HEK293 (cell line): ENCODE results near the gene HOXB9.

ENCODE experiments used
- CTCF ChIA-PET: fragments of 350-600 bp; formaldehyde crosslinking; extraction: SDS; loops from one replicate; lab custom pipeline; 2021; ENCODE audit warnings: antibody characterized with exemption; lab: Yijun Ruan, JAX
- POLR2A ChIA-PET: fragments of 300-600 bp; formaldehyde crosslinking; extraction: SDS; loops from one replicate; lab custom pipeline; 2020; ENCODE audit warnings: antibody characterized with exemption, inconsistent platforms; lab: Yijun Ruan, JAX
- H3K27ac ChIP-seq: fragments of 200-500 bp; sonication (Bioruptor generic); 2 replicates; pipeline ENCODE4 v1.5.1; 2014; ENCODE audit warnings: low read depth, low read length, control low read depth, inconsistent platforms; ENCODE audit errors: extremely low read depth
- H3K36me3 ChIP-seq, 2 experiments: fragments of 200-500 bp in 1 of 2; sonication (Bioruptor generic) in 1 of 2; 1 replicate in 1 of 2; 2 replicates in 1 of 2; pipeline ENCODE4 v1.5.1; 2014 to 2017; ENCODE audit warnings: inconsistent platforms in 2 of 2, low read length in 2 of 2; ENCODE audit not compliant: control insufficient read depth in 2 of 2, insufficient read depth in 1 of 2
- H3K4me1 ChIP-seq: fragments of 200-500 bp; sonication (Bioruptor generic); 2 replicates; pipeline ENCODE4 v1.5.1; 2014; ENCODE audit warnings: mild to moderate bottlenecking, low read length, inconsistent platforms; ENCODE audit not compliant: control insufficient read depth, insufficient read depth
- H3K4me3 ChIP-seq: 2 replicates; pipeline ENCODE4 v1.5.1; 2011; ENCODE audit warnings: low read depth, mild to moderate bottlenecking, control low read depth, low read length, moderate library complexity
- H3K9me3 ChIP-seq: fragments of 200-500 bp; sonication (Bioruptor generic); 2 replicates; pipeline ENCODE4 v1.5.1; 2014; ENCODE audit warnings: low read depth, low read length, inconsistent platforms; ENCODE audit not compliant: control insufficient read depth, insufficient read depth
- BCL11A ChIP-seq: fragments of 450-650 bp; formaldehyde crosslinking; IDR thresholded peaks from 2 replicates; pipeline ENCODE4 v1.5.1; 2016; ENCODE audit warnings: low read depth, missing biosample characterization, missing genetic modification characterization
- KLF8 ChIP-seq: fragments of 450-650 bp; formaldehyde crosslinking; IDR thresholded peaks from 2 replicates; pipeline ENCODE4 v1.5.1; 2016; ENCODE audit warnings: missing biosample characterization, missing genetic modification characterization
- MZF1 ChIP-seq: fragments of 450-650 bp; formaldehyde crosslinking; IDR thresholded peaks from 2 replicates; pipeline ENCODE4 v1.5.1; 2017; ENCODE audit warnings: missing biosample characterization, missing genetic modification characterization, borderline replicate concordance
- SCRT2 ChIP-seq: fragments of 450-650 bp; formaldehyde crosslinking; IDR thresholded peaks from 2 replicates; pipeline ENCODE4 v1.5.1; 2016; ENCODE audit warnings: missing biosample characterization, missing genetic modification characterization
- SP2 ChIP-seq: fragments of 450-650 bp; formaldehyde crosslinking; IDR thresholded peaks from 2 replicates; pipeline ENCODE4 v1.5.1; 2016; ENCODE audit warnings: missing biosample characterization, missing genetic modification characterization
- ZNF2 ChIP-seq: fragments of 450-650 bp; formaldehyde crosslinking; IDR thresholded peaks from 2 replicates; pipeline ENCODE4 v1.5.1; 2016; ENCODE audit warnings: missing biosample characterization, missing genetic modification characterization
- ZNF223 ChIP-seq: fragments of 450-650 bp; formaldehyde crosslinking; IDR thresholded peaks from 2 replicates; pipeline ENCODE4 v1.5.1; 2016; ENCODE audit warnings: missing biosample characterization, missing genetic modification characterization
- ZNF366 ChIP-seq: fragments of 450-650 bp; formaldehyde crosslinking; conservative IDR thresholded peaks from 2 replicates; pipeline ENCODE4 v1.5.1; 2016; ENCODE audit warnings: missing biosample characterization, missing genetic modification characterization
- ZNF394 ChIP-seq: fragments of 450-650 bp; formaldehyde crosslinking; IDR thresholded peaks from 2 replicates; pipeline ENCODE4 v1.5.1; 2016; ENCODE audit warnings: missing biosample characterization, missing genetic modification characterization, mild to moderate bottlenecking, moderate library complexity, borderline replicate concordance
- ZNF416 ChIP-seq: fragments of 450-650 bp; formaldehyde crosslinking; IDR thresholded peaks from 2 replicates; pipeline ENCODE4 v1.5.1; 2016; ENCODE audit warnings: missing biosample characterization, missing genetic modification characterization
- ZNF677 ChIP-seq: fragments of 450-650 bp; IDR thresholded peaks from 2 replicates; pipeline ENCODE4 v1.5.0; 2018; ENCODE audit warnings: missing biosample characterization, mild to moderate bottlenecking, missing genetic modification characterization, moderate library complexity
- ZNF768 ChIP-seq: fragments of 450-650 bp; formaldehyde crosslinking; IDR thresholded peaks from 2 replicates; pipeline ENCODE4 v1.5.1; 2018; ENCODE audit warnings: missing biosample characterization, mild to moderate bottlenecking, missing genetic modification characterization
- ZSCAN23 ChIP-seq: fragments of 450-650 bp; formaldehyde crosslinking; IDR thresholded peaks from 2 replicates; pipeline ENCODE4 v1.5.1; 2016; ENCODE audit warnings: missing biosample characterization, missing genetic modification characterization
- TF ChIP-seq, protein P1 (sequence below): fragments of 450-650 bp; formaldehyde crosslinking; IDR thresholded peaks from 2 replicates; pipeline ENCODE4 v1.5.1; 2016; ENCODE audit warnings: missing biosample characterization, missing genetic modification characterization
- TF ChIP-seq, protein P2 (sequence below): fragments of 450-650 bp; formaldehyde crosslinking; IDR thresholded peaks from 2 replicates; pipeline ENCODE4 v1.5.1; 2016; ENCODE audit warnings: missing biosample characterization, missing genetic modification characterization, borderline replicate concordance
- TF ChIP-seq, protein P3 (sequence below): fragments of 450-650 bp; formaldehyde crosslinking; IDR thresholded peaks from 2 replicates; pipeline ENCODE4 v1.5.1; 2016; ENCODE audit warnings: missing biosample characterization, missing genetic modification characterization
- TF ChIP-seq, protein P4 (sequence below): fragments of 450-650 bp; formaldehyde crosslinking; IDR thresholded peaks from 2 replicates; pipeline ENCODE4 v1.5.1; 2016; ENCODE audit warnings: missing biosample characterization, missing genetic modification characterization

The HOXB9 gene

DNA sequence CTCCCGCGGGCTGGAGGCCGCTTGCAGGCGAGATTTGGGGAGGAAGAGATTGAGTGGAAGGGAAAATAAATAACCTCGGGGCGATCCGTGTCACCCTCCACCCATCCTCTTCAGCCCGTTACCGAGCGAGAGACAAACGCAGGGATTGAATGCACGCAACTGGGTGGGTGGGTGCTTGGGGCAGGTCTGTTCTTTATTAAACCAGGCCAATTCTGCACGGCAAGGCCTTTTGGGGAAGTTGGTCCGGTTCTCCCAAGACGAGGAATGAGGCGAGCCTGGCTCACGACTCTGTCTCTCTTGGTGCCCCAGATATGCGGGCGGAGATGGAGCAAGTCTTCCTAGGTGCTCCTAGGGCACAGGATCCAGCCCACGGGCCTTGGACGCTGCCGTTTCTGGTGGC is 14.9 kb downstream of the HOXB9 start:
- Histone ChIP-seq H3K4me3 (peak overlapping the region; percentile 72), H3K9me3 (no peaks in the 10 kb centered on the region), H3K4me1 (peaks cover 34% of the 10 kb centered on the region), H3K27ac (peak overlapping the region; percentile 94), H3K36me3 (peaks cover 7 to 15% of the 10 kb centered on the region in 2 experiments)
- CTCF ChIA-PET, result no interaction called here
- TF ChIP-seq SP2 (tag by site-specific recombination) (peak; percentile 12; the same call in 1 of the 2 replicates), ZNF223 (tag by site-specific recombination) (no peak), ZNF366 (0 out of 2 replicates have a peak, but pooled peaks have one; percentile 7)
- POLR2A ChIA-PET, result no interaction called here

DNA sequence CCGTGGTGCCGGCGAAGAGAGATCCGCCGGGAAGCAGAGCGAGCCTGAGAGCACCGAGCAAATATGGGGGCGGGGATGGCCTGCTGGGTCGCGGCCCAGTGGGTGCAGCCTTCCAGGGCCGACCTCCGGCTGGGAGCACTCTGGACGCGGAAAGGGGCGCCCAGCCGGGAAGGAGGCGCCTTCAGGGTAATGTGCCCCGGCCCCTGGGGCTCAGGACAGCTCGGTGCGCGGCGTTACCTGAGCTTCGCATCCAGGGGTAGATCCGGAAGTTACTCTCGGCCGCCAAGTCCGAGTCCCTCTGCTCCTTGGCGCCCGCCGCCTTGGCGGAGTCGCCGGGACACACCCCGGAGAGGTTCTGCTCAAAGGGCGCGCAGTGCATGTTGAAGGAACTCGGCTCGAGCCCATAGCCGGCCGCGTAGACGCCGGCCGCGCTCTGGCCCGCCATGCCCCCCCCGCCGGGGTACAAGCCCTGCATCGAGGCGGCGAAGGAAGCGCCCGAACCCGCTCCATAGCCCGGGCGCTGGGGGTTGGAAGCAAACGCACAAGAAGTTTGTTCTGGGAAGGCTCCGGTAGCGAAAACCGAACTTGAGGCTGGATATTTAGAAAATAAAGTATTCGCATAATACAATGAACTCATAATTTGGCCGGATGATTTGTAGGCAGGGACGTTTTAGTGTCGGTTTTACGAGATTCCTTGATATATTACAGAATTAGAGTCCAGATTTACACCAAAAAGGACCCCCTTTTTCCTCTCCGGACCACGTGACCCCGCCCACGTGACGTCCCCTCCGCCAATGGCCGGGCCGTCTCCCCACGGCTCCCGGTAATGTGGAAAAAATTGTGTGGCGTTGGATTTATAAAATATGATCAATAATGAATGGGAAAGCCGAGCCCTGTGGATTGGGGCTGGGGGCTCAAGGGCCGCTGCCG is 15.6 kb downstream of the HOXB9 start, which contains the start of gene HOXB7:
Gene HOXB7, minus strand, starts transcription at position 736 of the 930 bp plus-strand sequence. Its CDS starts 99 bp downstream, at position 637.
- Histone ChIP-seq H3K4me1 (peaks cover 32% of the 10 kb centered on the region), H3K9me3 (no peaks in the 10 kb centered on the region), H3K4me3 (peak within 1 kb of the TSS; percentile 72), H3K27ac (peak within 1 kb of the TSS; percentile 94), H3K36me3 (peaks cover 7 to 15% of the 10 kb centered on the region in 2 experiments)
- CTCF ChIA-PET, result interaction anchor here (0.6 to 2.4 kb wide), 11 partner anchors 8 to 923 kb away, joined by 3 to 12 read pairs (median 4); partner anchors contain the start of gene SCRN2
- POLR2A ChIA-PET, result interaction anchor here (0.6 to 2.4 kb wide), 11 partner anchors 8 to 779 kb away, joined by 3 to 15 read pairs (median 4); partner anchors contain the start of genes HOXB9, LRRC46 and MRPL10
- TF ChIP-seq, protein P1, sequence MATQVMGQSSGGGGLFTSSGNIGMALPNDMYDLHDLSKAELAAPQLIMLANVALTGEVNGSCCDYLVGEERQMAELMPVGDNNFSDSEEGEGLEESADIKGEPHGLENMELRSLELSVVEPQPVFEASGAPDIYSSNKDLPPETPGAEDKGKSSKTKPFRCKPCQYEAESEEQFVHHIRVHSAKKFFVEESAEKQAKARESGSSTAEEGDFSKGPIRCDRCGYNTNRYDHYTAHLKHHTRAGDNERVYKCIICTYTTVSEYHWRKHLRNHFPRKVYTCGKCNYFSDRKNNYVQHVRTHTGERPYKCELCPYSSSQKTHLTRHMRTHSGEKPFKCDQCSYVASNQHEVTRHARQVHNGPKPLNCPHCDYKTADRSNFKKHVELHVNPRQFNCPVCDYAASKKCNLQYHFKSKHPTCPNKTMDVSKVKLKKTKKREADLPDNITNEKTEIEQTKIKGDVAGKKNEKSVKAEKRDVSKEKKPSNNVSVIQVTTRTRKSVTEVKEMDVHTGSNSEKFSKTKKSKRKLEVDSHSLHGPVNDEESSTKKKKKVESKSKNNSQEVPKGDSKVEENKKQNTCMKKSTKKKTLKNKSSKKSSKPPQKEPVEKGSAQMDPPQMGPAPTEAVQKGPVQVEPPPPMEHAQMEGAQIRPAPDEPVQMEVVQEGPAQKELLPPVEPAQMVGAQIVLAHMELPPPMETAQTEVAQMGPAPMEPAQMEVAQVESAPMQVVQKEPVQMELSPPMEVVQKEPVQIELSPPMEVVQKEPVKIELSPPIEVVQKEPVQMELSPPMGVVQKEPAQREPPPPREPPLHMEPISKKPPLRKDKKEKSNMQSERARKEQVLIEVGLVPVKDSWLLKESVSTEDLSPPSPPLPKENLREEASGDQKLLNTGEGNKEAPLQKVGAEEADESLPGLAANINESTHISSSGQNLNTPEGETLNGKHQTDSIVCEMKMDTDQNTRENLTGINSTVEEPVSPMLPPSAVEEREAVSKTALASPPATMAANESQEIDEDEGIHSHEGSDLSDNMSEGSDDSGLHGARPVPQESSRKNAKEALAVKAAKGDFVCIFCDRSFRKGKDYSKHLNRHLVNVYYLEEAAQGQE, result no peak
- TF ChIP-seq BCL11A (tag by site-specific recombination) (no peak), ZNF677 (tag by site-specific recombination) (no peak), ZNF768 (tag by site-specific recombination) (no peak), ZNF416 (tag by site-specific recombination) (no peak), ZNF394 (tag by site-specific recombination) (no peak; the same call in 1 of the 2 replicates), SCRT2 (tag by site-specific recombination) (no peak), KLF8 (tag by site-specific recombination) (peak; percentile 89; the same call in 1 of the 2 replicates), ZSCAN23 (tag by site-specific recombination) (0 out of 2 replicates have a peak, but pooled peaks have one; percentile 14), ZNF2 (tag by site-specific recombination) (peak; percentile 32; the same call in 1 of the 2 replicates), MZF1 (tag by site-specific recombination) (no peak)
- TF ChIP-seq, protein P2, sequence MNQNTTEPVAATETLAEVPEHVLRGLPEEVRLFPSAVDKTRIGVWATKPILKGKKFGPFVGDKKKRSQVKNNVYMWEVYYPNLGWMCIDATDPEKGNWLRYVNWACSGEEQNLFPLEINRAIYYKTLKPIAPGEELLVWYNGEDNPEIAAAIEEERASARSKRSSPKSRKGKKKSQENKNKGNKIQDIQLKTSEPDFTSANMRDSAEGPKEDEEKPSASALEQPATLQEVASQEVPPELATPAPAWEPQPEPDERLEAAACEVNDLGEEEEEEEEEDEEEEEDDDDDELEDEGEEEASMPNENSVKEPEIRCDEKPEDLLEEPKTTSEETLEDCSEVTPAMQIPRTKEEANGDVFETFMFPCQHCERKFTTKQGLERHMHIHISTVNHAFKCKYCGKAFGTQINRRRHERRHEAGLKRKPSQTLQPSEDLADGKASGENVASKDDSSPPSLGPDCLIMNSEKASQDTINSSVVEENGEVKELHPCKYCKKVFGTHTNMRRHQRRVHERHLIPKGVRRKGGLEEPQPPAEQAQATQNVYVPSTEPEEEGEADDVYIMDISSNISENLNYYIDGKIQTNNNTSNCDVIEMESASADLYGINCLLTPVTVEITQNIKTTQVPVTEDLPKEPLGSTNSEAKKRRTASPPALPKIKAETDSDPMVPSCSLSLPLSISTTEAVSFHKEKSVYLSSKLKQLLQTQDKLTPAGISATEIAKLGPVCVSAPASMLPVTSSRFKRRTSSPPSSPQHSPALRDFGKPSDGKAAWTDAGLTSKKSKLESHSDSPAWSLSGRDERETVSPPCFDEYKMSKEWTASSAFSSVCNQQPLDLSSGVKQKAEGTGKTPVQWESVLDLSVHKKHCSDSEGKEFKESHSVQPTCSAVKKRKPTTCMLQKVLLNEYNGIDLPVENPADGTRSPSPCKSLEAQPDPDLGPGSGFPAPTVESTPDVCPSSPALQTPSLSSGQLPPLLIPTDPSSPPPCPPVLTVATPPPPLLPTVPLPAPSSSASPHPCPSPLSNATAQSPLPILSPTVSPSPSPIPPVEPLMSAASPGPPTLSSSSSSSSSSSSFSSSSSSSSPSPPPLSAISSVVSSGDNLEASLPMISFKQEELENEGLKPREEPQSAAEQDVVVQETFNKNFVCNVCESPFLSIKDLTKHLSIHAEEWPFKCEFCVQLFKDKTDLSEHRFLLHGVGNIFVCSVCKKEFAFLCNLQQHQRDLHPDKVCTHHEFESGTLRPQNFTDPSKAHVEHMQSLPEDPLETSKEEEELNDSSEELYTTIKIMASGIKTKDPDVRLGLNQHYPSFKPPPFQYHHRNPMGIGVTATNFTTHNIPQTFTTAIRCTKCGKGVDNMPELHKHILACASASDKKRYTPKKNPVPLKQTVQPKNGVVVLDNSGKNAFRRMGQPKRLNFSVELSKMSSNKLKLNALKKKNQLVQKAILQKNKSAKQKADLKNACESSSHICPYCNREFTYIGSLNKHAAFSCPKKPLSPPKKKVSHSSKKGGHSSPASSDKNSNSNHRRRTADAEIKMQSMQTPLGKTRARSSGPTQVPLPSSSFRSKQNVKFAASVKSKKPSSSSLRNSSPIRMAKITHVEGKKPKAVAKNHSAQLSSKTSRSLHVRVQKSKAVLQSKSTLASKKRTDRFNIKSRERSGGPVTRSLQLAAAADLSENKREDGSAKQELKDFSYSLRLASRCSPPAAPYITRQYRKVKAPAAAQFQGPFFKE (tag by site-specific recombination), result no peak
- TF ChIP-seq, protein P3, sequence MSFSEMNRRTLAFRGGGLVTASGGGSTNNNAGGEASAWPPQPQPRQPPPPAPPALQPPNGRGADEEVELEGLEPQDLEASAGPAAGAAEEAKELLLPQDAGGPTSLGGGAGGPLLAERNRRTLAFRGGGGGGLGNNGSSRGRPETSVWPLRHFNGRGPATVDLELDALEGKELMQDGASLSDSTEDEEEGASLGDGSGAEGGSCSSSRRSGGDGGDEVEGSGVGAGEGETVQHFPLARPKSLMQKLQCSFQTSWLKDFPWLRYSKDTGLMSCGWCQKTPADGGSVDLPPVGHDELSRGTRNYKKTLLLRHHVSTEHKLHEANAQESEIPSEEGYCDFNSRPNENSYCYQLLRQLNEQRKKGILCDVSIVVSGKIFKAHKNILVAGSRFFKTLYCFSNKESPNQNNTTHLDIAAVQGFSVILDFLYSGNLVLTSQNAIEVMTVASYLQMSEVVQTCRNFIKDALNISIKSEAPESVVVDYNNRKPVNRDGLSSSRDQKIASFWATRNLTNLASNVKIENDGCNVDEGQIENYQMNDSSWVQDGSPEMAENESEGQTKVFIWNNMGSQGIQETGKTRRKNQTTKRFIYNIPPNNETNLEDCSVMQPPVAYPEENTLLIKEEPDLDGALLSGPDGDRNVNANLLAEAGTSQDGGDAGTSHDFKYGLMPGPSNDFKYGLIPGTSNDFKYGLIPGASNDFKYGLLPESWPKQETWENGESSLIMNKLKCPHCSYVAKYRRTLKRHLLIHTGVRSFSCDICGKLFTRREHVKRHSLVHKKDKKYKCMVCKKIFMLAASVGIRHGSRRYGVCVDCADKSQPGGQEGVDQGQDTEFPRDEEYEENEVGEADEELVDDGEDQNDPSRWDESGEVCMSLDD (tag by site-specific recombination), result peak; percentile 84
- TF ChIP-seq, protein P4, sequence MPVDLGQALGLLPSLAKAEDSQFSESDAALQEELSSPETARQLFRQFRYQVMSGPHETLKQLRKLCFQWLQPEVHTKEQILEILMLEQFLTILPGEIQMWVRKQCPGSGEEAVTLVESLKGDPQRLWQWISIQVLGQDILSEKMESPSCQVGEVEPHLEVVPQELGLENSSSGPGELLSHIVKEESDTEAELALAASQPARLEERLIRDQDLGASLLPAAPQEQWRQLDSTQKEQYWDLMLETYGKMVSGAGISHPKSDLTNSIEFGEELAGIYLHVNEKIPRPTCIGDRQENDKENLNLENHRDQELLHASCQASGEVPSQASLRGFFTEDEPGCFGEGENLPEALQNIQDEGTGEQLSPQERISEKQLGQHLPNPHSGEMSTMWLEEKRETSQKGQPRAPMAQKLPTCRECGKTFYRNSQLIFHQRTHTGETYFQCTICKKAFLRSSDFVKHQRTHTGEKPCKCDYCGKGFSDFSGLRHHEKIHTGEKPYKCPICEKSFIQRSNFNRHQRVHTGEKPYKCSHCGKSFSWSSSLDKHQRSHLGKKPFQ (tag by site-specific recombination), result no peak
